ENCODE measurements around the gene SARDH.

The SARDH gene

DNA sequence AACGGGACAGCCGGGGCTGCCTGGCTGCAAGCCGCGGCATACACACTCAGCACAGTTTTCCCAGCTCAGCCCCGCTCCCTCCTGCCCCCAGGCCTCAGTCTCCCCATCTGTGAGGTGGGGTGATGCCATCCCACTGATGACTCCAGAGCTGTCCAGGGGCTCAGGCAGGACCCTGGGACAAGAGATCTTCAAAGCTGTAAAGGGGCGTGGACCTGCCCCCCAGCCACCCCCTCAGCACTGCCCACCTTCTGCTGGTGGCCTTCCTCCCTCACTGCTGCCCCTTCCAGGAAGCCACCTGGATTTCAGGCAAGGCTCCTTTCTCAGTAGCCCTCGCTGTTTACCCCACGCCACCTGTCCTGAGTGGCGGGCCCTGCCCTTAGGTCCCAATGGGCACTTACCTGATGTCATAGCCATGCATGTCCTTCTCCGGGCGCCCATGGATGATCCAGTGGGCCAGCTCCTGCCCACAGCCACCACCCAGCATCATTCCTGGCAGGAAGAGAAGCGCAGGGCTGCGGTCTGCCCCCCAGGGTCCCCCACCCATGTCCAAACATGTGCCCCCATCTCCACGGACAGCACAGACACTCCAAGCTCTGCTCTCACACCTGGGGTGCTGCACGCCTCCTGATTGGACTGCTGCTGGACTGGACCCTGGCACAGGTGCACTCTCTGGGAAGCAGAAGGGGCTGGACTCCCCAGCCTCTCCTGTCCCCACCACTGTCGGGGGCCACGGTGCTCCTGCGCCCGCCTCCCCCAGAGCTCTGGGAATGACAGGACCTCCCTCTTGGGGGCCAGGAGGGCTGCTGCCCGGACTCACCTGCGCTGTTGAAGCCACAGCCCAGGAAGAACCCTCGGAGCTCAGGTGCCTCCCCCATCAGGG is 25.7 kb downstream of the SARDH start:
- no peak for DNase-seq

DNA sequence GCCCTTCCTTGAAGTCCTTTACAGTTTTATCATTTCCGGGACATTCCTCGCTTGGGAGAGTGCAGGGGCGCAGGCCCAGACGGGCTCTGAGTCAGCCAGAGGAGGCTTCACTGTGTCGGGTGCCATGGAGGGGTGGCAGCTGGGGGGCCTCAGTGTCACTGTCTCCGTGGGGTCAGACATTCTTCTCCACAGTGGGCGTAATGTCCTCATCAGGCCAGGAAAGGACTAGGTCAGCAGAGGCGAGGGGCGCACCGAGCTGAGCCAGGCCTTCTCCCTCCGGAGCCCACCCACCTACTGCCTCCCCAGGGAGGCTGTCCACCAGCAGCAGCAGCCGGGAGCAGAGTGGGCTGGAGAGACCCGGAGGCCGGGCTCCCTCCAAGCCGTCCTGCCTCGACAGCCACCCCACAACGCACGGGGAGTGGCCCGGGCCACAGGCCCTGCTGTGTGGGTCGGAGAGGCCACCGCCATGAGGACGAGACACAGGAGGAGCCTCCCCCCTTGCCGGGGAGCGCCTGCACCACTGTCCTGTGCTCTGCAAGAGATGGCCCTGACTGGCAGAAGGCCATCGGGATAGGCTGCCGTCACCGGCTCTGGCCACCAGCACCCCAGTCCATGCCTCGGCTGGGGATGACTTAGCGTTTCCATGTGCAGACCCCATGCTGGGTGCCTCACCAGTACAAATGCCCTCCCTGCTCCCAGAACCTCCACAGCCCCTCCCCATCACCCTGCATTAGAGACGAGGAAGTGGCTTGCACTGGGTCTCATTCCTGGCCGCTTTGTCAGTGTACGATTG is 26.5 kb downstream of the SARDH start:
- no peak for DNase-seq

DNA sequence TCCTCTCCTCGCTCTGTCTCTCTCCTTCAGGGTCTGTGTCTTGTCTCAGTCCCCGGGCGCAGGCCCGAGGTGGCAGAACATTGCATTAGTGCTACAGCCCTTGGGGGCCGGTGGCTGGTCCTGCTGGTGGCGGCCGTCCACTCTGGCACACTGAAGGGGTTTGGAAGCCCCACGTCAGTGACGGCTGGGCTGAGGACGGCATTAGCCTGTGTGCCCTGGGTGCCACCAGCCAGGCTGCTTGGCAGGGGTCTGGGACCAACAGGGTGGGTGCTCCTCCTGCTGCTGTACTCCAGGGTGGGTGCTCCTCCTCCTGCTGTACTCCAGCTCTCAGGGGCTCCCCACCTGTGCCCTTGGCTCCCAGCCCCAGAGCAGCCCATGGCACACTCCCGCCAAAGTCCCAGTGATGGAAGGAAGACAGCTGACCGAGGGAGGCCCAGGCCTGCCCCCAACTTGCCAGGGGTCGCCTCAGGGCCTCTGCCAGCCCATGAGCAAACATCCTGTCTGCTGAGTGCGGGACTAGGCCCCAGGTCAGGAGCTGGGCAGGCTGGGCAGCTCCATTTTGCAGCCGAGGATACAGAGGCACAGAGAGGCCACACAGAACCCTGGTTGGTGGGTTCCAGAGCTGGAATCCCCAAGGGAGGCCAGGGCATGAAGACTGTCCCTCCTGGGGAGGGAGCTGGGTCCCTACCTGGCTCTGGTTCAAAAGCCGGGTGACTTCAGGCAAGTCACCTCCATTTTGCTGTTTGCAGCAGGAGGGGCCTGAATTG is 27.3 kb downstream of the SARDH start:
- DNase-seq: no peak

DNA sequence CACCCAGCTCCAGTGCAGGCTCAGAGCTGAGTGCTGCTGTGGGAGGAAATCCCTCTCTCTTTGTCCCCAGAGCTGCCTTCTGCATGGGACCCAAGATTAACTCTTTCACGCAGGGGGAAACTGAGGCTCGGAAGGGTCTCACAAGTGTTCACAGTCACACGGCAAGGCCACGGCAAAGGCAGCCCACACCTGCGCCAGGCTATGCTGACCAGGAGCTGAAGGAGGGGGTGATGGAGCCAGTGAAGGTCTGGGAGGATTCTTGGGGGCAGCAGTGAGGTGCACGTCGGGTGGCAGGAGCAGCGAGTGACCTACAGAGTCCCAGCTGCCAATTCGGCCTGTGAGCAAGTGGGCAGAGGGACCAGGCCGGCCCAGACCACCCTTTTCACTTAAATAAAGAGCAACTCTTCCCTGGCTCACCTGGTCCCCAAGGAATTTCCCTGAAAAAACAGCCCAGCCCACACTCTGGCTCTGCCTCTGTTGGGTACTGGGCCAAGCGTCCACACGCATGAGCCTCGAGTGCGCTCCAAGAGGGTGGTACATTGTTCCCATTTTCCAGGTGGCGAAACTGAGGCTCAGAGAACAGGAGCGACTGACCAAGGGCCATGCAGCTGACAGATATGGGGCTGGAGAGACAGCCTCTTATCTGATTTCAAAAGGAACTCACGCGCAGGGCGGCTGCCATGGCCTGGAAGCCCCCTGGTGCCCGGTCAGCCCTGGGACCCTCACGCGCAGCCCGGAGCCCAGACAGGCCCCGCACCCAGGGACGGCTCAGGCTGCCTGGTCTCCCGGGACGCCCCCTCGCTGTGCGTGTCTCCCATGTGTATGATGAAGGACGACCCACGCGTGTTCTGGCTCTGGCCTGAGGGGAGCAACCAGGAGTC is 28.2 kb downstream of the SARDH start:
- no peak for DNase-seq

DNA sequence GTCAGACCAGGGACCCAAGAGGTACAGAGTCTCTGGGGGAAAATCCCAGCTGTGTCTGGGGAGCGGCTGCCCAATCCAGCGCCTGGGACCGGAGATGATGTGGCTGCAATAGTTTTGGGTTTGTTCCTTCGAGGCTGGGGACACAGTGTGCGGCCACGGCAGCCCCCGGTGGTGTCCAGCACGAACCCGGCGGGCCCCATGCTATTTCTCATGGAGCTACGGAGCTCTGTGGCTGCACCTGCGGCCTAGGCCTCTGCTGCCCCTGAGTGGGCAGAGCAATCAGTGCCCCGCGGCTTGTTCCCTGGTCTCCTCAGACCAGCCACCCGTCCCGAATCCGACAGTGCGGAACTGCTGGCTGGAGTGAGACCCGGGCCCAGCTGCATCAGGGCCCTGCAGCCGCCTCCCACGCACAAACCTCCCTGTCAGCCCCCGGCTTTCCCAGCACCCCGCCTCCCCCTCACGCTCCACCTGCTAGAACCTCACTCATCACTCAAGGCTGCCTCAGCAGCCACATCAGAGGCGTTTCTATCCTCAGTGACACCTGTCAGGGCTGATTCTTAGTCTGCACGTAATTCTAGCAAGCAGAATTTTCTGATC is 29.0 kb downstream of the SARDH start:
- peak; percentile 62 for DNase-seq

DNA sequence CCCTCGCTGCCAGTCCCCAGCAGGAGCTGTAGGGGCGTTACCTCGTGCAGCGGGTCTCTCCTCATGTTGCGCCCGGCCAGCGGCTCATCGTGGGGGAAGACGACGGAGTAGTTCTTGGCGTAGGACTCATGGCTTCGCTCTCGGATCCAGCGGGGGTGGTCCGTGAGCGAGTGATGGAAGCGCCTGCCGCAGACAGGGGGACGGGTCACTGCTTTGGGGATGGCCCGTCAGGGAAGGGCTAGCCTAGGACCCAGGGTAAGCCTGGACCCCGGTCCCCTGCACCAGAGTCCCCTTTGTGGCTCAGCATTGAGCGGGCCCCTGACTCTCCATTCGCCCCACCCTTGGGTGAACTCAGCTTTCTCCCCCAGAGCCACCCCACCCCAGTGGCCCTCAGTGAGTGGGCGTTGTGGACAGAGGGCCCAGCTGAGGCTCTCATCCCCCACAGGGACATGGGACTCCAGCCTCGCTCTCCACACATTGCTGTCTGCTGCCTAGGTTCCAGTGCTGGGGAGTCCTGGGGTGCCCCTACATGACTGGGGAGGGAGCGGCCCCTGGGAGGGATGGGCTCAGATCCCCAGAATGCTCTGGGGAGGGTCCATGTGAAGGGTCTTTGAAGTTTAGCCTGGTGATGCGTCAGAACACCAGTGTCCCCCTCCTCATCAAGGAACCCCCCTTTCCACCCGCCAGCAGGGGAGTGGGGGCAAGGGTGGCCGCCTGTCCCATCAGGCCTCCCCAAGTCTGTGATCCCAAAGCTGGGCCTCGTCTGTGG is 29.7 kb downstream of the SARDH start:
- DNase-seq: no peak

DNA sequence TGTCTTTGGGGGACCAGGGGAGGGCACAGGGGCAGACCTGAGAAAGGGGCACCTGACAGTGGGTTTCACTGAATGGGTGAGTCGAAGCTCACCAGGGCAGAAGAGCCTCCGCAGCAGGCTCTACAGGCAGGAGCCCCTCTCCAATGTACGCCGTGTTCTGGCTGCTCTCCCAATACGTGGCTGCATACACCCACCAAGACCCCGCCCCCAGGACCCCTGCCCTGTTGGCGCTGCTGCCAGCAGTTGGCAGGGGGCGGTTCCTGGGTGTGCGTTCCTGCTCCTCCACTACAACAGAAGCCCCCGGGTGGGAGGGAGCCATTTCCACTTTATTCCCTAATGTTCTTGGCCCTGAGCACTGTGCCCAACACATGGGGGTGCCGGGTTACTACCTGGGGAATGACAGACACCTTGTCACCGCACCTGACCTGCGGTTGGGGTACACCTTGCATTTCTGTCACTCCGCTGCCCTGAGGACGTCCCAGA is 30.3 kb downstream of the SARDH start:
- no peak for DNase-seq

DNA sequence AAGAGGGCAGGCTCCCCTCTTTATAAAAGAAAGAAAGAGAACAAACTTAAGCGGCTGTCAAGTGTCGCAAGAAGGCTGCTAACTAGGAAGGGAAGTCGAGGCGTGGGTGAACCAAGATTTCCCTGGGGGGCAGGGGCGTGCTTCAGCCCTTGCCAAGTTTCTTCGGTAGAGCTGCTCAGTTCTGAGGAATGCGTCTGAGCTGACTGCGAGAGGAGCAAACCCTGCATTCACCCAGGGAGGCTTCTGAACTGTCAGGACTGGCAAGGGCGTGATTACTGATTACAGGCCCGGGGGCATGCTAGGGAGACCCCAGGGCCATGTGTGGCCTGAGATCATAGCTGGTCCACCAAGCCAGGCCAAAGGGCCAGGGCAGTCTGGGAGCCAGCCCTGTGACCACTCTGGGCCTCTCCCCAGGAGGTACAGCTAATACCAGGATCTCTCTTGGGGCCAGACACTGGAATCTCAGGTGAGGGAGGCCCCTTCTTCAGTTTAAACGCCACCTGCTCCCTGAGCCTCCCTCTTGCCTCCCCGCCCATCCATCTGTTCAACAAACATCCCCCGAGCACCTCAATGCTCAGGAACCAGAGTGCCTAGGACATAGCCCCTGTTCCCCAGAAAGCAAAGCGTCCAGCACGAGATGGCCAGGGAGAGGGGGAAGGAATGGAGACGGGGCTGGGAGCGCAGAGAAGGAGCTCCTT is 30.9 kb downstream of the SARDH start:
- DNase-seq: no peak

DNA sequence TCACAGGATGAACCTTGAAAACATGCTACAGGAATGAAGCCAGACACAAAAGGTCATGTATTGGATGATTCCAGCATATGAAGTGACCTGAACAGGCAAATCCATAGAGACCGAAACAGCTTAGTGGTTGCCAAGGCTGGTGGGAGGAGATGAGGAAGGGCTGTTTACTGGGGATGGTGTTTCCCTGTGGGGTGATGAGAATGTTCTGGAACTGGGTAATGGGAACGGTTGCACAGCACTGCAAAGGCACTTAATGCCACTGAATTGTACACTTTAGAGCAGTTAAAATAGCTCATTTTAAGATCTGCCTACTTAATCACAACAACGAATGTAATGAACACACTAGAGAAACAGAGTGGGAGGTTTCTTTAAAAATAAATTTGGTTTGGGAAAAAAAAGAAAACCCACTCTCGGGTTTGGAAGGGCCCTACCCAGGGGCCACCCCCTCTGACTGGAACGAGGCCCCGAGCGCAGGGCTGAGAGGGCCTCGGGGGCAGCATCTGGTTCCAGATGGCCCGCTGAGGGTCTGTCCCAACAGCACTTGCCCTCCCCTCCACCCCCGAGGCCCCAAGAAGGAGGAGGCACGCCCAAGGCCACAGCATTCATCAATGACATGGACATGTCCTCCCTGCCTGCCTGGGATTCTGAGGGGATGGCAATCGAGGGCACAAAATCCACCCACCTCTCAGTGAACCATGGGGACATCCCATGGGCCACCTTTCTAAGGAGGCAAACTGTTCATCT is 31.7 kb downstream of the SARDH start:
- DNase-seq: no peak

DNA sequence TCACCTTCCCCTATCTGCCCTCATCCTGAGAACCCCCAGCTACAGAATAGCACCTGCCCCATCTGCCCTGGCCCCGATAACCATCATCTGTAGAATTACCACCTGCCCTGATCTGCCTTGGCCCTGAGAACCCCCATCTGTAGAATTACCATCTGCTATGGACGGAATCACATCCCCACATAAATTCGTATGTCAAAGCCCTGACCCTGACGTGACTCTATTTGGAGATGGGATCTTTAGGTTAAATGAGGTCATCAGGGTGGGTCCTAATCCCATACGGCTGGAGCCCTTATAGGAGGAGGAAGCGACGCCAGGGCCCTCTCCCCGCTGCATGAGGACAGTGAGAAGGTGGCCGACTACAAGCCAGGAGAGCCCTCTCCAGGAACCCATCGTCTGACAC is 32.6 kb downstream of the SARDH start:
- DNase-seq: no peak

DNA sequence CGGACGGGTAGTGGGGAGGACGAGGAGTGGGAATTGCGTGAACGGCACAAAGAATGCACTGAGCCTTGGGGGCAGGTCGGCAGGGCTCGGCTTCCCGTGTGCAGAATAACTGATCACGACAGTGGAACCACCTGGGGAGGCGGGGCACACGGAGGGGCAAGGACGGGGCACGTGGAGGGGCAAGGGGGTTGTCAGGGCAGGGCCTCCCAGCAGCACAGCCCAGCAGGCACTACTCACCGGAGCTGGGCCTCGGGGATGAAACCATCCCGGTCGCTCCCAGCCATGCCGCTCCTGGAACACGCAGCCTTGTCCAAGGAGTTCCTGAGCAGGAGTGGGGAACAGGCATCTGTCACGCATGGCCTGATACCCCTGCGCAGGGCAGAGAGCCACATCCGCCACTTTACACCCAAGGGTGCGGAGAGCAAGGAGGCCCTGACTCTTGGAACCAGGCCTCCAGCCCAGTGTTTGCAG is 33.4 kb downstream of the SARDH start:
- no peak for DNase-seq

DNA sequence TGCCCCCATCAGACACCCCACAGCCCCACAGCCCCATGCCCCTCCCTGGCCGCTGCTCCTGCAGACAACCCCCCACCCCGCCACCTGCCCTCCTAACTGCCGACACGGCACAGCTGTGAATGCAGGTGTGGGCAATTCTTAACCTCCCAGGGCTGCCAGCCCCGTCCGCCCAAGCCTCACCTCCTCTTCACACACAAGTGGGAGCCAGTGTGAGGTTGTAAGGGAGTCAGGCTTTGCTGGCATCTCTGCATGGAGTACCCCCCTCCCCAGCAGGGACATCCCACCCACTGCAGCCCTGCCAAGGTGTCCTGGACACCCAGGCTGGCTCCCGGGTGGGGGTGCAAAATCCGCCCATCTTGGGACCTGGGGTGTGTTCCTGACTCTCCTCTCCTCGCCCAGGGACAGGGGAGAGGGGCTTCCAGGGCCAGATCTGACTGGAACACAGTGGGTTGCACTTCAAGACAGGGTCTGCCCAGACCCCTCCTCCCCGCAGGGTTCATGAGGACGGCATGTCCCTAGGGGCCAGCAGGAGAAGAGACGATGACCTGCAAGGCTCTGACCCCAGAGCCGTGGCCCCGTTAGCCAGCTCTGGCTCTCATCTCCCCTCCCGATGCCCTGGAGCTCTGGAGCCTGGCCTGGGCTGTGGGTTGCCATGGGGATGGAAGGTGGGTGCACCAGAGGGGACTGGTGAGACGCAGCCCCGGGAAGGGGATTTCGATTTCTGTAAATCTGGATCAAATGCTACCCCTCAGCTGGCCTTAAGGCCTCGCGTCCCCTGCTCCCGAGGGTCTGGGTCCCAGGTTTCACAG is 34.4 kb downstream of the SARDH start:
- no peak for DNase-seq

DNA sequence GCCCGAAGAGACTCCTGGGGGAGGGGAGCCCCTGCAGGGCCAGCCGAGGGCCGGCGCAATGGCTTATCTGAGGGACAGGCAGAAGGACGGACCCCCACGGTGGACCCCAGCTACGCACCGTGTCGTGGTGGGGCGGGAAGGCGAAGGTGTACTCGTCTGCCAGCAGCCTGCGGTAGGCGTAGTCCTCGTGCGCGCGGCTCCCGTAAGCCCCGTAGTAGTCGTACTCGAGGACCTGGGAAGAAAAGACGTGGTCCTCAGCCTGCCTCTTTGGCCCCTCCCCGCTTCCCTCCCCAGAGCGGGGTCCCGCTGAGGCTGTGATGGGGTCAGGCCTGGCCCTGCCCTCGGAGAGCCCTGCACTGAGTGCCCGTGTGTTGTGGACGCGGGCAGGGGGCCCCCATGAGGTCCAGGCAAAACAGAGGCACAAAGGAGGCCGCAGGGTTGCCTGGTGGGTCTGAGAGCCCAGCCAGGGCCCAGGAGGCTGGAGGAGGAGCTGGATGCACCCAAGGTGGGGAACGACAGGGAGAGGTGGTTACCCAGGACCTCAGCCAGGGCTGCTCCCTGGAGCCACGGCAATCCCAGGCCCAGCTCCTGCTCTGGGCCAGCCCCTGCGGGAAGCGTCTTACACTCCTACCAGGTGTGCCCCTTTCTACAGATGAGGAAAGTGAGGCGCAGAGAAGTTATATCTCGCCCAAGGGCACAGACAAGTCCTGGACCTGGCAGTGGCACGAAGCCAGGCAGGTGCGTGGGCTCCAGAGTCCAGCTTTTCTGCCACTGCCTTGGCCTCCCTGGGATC is 35.2 kb downstream of the SARDH start:
- peak; percentile 28 for DNase-seq

DNA sequence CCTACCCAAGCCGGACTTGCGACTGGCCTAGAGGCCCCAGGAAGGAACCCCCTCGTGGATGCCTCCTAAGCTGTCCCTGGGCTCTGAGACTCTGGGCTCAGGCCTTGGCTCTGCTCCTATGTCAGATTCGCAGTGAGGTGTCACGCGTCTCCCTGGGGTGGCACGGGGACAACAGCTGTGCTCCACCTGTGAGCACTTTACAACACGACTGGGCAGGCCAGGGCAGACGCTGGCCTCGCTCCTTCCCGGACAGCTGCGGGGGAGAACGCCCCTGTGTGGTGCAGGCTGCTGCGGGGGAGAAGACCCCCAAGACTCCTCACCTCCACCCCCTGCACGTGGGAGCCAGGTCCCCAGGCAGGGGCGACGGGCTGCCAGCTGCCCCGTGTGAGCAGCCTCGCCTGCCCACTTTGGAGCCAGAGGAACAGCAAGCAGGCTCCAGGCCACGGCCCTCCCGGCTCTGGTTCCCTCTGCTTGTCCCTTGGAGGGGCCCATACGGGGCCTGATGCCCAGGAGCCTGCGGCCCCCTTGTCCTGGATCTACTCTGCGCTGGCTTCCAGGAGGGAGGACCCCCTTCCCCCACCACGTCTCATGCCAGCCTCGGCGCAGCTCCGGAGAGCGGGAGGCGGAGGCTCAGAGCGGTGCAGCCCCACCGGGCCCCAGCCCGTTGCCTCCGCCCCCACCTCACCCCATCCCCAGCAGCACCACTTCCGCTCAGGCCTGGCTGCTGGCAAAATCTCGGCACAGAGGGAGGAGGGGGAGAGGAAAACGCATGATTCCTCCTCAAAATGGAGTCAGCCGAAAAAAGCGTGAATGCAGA is 36.0 kb downstream of the SARDH start:
- peak; percentile 68 for DNase-seq

DNA sequence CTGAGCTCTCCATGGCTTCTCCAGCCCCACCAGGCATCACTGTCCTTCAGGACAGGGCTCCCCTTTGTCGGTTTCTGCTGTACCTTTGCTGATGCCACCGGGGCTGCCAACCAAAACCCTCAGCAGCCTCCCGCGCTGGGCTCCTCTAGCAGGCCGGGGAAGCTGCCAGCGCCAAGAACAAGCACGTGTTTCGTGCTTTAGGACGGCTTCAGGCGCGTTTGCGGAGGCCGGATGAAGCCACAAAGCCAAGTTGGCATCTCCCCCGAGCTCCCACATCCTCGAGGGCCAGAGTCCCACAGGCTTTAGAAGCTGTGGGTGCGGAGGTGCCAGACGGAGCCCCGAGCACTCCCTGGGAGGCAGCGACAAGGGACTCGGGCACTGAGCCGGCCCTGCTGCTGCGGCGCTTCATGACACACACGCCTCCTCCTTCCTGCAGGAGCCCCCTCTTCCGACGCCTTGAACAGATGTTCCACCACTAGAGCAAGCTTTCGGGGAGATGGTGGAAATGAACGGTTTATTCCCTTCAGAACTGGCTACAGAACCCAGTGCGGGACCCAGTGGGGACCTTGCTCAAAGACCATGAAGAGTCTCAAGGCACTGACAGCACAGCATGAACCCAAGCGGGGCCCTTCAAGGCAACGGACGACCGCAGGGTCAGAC is 36.7 kb downstream of the SARDH start:
- peak; percentile 56 for DNase-seq

DNA sequence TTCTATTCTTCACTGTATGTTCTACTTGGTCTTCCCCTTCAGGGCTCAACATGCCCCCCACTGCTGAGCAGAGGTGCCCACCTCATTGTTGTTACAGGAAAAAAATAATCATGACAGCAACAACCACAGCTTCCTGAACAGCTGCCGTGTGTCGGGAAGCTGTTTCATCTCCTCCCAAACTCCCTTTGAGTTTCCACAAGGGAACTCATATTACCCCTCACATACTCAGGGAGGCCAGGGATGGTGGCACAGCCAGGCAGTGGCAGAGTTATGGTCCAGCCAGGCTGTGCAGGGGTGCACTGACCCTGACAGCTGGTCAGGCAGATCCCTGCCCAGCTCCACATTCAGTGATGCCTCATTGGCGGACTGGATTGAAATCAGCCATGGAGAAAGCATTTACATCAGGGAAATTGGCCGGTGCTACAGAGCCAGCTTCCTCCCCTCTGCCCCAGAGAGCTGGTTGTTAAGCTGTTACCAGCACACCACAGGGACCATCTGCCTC is 37.3 kb downstream of the SARDH start:
- DNase-seq: no peak
